Ecto neural progenitor cell (in vitro differentiated cells): ENCODE measurements around the gene CCDC150.
"Not testable (repeated sequence)": the region's sequence is repeated elsewhere in the genome, so short reads cannot be mapped to it uniquely, and the experiment has no call there.

Source experiments
- DNase-seq: peaks from one replicate; pipeline ENCODE4 v3.0.0-alpha.2; 2018; ENCODE audit warnings: low spot score

Gene CCDC150

DNA sequence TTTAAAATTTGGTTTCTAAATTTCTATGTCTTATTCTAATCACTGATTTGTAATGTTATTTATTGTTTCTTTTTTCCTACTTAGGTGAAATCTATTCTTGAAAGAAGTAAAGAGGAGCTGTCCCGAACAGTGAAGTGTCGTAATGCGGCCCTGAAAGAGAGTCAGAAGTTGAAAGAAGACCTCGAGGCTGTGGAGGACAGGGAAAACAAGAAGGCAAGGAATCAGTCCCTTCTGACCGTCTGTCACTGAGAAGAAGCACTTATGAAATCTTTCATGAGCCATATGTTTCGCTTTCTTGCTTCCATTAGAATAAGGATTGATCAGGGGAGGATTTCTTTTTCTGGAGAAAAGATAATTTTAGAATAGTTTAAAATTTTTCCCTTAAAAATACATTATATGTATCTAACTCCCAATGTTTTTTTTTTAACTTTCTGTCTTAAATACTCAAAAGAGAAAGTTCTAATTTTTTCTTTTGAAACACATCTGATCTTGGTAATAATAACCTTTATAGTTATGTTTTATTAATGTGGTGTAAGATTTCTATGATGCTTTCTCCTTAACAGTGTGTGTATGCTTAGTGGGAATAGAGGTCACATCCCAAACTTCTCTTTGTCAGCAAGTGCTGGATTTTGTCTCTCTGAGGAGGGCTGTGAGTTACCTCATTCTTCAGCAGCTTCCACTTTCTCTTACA lies 79.0 kb downstream of the CCDC150 start:
- no peak for DNase-seq

DNA sequence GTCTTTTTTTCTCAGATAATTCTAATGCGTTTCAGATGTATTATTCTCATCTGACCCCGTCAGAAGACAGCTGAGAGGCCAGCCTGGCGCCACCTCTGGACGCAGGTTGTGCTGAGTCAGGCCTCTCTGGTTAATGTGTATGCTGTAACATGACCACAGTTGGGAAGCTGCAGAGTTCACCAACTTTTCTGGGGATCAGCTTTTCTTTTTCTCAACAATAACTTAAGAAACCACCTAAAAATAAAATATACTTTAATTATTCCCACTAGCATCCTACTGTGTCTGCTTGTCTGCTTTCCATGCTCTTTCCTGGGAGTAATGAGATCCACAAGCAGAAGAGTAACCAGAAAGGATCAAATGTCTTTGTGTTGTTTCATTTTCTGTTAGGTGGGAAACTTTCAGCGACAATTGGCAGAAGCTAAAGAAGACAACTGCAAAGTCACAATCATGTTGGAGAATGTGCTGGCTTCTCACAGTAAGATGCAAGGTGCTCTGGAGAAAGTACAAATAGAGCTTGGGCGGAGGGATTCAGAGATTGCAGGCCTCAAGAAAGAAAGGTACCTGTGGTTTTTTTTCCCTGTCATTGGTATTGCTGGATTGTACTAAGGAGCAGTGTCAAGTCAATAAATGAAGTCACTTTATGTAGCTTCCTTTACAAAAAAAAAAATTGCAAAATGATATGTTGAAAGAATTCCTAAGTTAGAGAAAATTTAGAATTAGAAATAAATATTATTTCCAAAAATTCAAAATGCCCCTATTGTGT lies 79.8 kb downstream of the CCDC150 start:
- DNase-seq: peak; percentile 64

GRCh38 chr2:196723571-196723970 lies 84.1 kb downstream of the CCDC150 start:
- no peak for DNase-seq

- no peak for DNase-seq
Measured at GRCh38 chr2:196725218-196725617, 85.7 kb downstream of the CCDC150 start.

GRCh38 chr2:196725882-196726281 lies 86.4 kb downstream of the CCDC150 start:
- no peak for DNase-seq

DNA sequence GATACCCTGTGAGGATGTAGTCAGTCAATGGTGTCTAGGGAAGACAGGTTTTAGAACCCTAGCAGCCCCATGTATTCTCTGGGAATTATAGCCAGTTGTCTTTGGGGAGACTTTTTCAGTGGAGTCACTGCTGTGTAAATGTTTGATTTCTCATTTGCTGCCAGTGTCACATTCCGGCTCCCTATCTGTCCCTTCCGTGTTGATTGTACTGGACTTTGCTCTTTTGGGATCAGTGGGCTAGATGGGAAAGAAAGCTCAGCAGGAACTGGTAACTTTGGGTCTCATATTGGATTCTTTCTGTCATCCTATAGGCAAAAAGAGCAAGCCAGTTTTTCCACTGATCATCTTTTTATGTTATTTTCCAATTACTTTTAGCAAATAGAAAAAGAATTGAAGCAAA lies 89.9 kb downstream of the CCDC150 start:
- DNase-seq: no peak

GRCh38 chr2:196736646-196737045 lies 97.1 kb downstream of the CCDC150 start:
- not testable (repeated sequence) for DNase-seq

GRCh38 chr2:196737046-196737445 lies 97.5 kb downstream of the CCDC150 start:
- no peak for DNase-seq

GRCh38 chr2:196739031-196739430 lies 99.5 kb downstream of the CCDC150 start:
- DNase-seq: no peak

DNA sequence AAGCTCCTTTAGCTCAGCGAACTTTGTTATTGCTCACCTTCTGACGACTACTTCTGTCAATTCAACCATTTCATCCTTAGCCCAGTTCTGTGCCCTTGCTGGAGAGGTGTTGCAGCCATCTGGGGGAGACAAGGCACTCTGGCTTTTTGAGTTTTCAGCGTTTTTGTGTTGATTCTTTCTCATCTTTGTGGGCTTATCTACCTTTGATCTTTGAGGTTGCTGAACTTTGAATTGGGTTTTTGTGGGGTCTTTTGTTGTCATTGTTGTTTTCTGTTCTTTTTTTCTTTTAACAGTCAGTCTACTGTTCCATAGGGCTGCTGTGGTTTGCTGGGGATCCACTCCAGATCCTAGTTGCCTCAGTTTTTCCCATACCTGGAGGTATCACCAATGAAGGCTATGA lies 102.7 kb downstream of the CCDC150 start:
- no peak for DNase-seq

GRCh38 chr2:196742685-196743084 lies 103.2 kb downstream of the CCDC150 start:
- DNase-seq: no peak

- no peak for DNase-seq
Measured at GRCh38 chr2:196743165-196743564, 103.7 kb downstream of the CCDC150 start.

- no peak for DNase-seq
Measured at GRCh38 chr2:196745711-196746110, 106.2 kb downstream of the CCDC150 start.

DNA sequence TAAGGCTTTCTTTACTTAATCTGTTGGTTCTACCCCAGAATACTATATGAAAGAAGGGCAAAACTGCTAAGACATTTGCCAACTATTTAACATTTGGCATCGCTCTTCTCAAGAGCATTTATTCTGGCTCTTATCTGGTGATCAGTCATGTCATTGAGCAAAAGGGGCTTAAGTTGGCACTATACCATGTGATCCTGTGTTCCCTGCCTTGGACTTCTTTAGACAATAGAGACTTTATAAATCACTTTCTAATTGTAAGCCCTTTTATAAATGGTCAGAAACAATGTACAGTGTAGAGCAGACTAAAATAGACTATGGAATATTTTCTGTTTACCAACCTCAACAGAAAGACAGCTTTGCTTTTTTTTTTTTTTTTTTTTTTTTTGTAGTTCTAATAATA lies 107.9 kb downstream of the CCDC150 start:
- no peak for DNase-seq

GRCh38 chr2:196748123-196748522 lies 108.6 kb downstream of the CCDC150 start:
- no peak for DNase-seq

DNA sequence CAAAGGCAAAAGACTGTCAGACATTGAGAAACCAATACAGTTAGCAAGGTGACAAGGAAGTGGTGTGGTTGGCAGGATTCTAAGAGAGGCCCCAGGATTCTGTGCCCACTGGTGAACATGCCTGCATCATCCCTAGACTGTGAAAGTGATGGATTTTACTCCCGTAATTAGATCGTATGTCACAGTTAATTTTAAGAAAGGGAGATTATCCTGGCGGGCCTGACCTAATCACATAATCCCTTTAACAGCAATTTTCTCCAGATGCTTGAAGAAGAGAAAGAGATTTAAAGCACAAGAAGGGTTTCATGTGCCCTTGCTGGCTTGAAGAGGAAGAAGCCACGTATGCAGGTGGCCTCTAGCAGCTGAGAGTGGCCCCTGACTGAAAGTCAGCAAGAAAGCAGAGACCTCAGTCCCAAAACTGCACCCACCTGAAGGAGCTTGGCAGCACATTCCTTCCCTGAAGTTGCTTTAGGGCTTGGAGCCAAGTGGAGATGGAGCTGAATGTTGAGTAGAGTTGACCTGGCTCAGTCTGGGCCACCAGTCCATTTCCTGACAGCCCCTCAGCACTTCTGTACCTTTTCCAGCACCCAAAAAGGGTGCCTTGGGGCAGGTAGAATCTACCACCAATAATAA lies 110.9 kb downstream of the CCDC150 start:
- no peak for DNase-seq

DNA sequence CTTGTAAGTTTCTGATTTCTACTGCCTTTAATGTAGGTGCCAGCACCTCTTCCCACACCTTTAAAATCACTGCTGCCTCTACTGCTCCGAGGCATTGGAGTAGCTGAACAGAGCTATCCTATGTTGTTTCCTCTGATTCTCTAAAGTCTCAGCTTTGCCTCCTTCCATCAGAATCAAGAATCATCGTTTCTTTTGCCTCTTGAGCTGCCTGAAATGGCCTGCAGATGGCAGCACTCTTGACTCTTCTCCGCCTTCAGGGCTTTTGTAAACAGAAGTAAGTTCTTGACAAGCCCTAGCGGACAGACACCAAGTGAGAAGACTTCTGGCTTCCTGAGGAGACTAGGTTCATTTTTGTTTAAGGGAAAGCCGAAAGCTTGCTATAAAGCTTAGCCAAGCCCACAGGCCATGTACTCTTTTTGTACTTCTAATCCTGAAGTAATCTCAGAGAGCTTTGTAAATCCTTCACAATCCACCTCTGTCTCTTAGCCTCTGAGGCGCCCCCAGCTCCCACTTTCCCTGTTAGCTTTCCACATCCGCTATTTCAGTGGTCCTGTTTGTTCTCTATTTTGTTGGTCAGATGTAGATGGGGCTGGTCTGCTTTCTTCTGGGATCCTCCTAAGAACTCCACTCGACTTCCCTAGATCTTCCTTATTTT lies 111.6 kb downstream of the CCDC150 start:
- peak; percentile 73 for DNase-seq

DNA sequence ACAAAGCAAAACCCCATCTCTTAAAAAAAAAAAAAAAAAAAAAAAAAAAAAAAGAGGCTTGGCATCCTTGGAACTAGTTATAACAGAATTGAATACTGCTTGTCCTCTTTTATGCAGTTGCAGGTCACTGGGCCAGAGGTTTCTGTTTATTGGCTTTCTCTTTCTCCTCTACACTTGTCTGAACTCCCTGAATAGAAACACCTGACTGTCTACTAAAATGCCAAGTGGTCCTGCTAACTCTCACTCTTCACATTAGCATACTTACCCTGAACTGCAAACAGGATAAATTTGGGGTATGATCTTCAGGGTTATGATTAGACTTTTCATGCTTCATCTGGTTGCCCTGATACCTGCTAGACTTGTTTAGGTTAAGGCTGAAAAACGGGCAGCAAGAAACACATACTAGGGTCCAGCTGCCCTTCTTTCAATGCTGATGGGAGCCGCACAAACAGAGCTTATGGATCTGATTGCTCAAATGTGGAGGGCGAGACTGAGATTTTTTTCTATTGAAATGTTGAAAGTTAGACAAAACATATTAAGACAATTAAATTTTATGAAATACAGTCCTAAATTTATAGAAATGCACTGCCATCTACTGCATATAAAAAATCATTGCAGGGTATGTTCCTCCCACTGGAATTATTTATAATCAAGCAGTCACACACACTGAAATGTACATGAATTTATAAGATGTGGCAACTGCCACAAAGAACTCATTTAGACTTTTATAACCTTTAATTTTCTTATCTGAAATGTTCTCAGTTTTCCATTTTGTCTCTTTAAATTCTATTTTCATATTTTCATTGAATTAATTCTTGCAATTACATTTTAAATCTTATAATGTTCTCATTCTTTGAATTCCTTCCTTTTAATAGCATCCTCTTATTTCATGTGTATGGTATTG lies 119.2 kb downstream of the CCDC150 start:
- no peak for DNase-seq

- no peak for DNase-seq
Measured at GRCh38 chr2:196759378-196759706, 119.8 kb downstream of the CCDC150 start.

DNA sequence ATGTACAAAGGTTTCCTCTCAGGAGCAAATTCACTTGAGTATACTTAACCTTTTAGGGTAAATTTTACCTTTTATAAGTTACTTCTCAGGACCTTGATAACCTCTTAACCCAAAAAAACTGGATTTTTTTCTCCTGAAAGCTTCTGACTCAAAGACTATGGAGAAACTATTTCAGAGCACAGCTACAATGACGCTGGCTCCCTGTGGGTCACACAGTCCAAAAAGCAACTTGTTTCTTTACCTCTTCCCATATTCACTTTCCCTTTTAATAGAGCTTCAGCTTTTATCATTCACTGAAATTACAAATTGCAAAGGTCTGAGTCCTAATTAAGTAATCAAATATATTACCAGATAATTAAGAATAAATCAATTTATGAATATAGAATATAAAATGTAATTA lies 127.6 kb downstream of the CCDC150 start:
- DNase-seq: no peak
